Motor neuron (in vitro differentiated cells): ENCODE results near the gene SLC35B1. TPM values are rescaled to one million over a fixed set of nuclear protein-coding genes. Genes with fewer than 3 reads are reported as not detected.

ENCODE experiments used
- ATAC-seq, 8 experiments: fragments of 200-7000 bp; cut with Tn5 transposase; replicated peaks in 6 of 8; 2 replicates each; pipeline ENCODE4 v1.8.0; 2021; ENCODE audit warnings: mild to moderate bottlenecking in 8 of 8, moderate library complexity in 8 of 8
- H3K27ac ChIP-seq, 2 donors: fragments of 250-450 bp; sonication (Bioruptor Pico); 2 replicates each; pipeline ENCODE4 v1.9.0; 2021; ENCODE audit warnings: antibody characterized with exemption in 2 of 2, mild to moderate bottlenecking in 2 of 2, moderate library complexity in 1 of 2
- H3K4me1 ChIP-seq, 2 donors: fragments of 250-450 bp; sonication (Bioruptor Pico); replicated peaks in 1 of 2; 2 replicates each; pipeline ENCODE4 v1.6.1; 2021; ENCODE audit warnings: antibody characterized with exemption in 2 of 2, mild to moderate bottlenecking in 2 of 2, moderate library complexity in 1 of 2
- H3K4me3 ChIP-seq, 5 donors: fragments of 250-450 bp; sonication (Bioruptor Pico); 2 replicates each; pipeline ENCODE4 v1.9.0; 2021; ENCODE audit warnings: antibody characterized with exemption in 5 of 5, mild to moderate bottlenecking in 5 of 5, moderate library complexity in 4 of 5
- WGBS, 10 experiments: fragments of 450-650 bp; shearing (Covaris generic); methylation state at CpG; one replicate each; pipeline ENCODE4 v1.0.0; 2022; 5-methylcytosine and 5-hydroxymethylcytosine counted together
- in situ Hi-C, 9 experiments: fragments of 400-800 bp; cut with MboI; loops; one replicate each; pipeline ENCODE4 v1.15.0; 2021; ENCODE audit warnings: low sequenced_read_pairs in 9 of 9, low pct_unique_long_range_greater_than_20kb in 2 of 9; ENCODE audit not compliant: unreplicated experiment in 9 of 9
- total RNA-seq, 8 experiments: library from RNA; unstranded; fragments of 300-600 nt; gene quantifications; 2 replicates each; pipeline versions ENCODE4 v1.2.3 to v1.2.4, GENCODE V29; 2022

SLC35B1 gene
- total RNA-seq, 8 experiments from 2014 or later: 35.7 to 66.0 (median 56.1) TPM

GRCh38 chr17:49745175-49746139 is 37.7 kb upstream of the SLC35B1 start:
- Histone ChIP-seq H3K4me1 (no peaks in the 10 kb centered on the region), H3K4me3 (no peak overlapping the region), H3K27ac (no peak overlapping the region)
- ATAC-seq: no peak
- in situ Hi-C loops: no loop called here
- WGBS, 10 experiments: 33 to 100% (median 40%) methylated on average over 1 of the region's 1 CpG; no CpG with 5 or more reads in 7 of the 10 experiments

GRCh38 chr17:49742166-49742638 is 34.4 kb upstream of the SLC35B1 start:
- in situ Hi-C loops: no loop called here
- H3K4me1 ChIP-seq: no peaks in the 10 kb centered on the region
- no peak overlapping the region for H3K4me3 ChIP-seq
- no peak overlapping the region for H3K27ac ChIP-seq
- WGBS, 10 experiments: 29 to 100% (median 66%) methylated on average over 1 of the region's 1 CpG; no CpG with 5 or more reads in 2 of the 10 experiments
- no peak for ATAC-seq

- Histone ChIP-seq H3K27ac (no peak overlapping the region), H3K4me3 (no peak overlapping the region), H3K4me1 (no peaks in the 10 kb centered on the region)
- in situ Hi-C loops: no loop called here
- 0 to 100% (median 80%) methylated on average over 1 to 3 of the region's 3 CpGs; no CpG with 5 or more reads in 3 of the 10 experiments for WGBS, 10 experiments
- ATAC-seq: peak in 1 of 8 experiments; percentile 24
Measured at GRCh38 chr17:49741692-49742076, 33.9 kb upstream of the SLC35B1 start.

- ATAC-seq: peak in 3 of 8 experiments; percentile 81 to 94 (median 93)
- in situ Hi-C loops: no loop called here
- H3K4me1 ChIP-seq: no peaks in the 10 kb centered on the region
- H3K27ac ChIP-seq: no peak overlapping the region
- WGBS, 10 experiments: 13 to 100% (median 75%) methylated on average over 1 to 5 of the region's 5 CpGs; no CpG with 5 or more reads in 1 of the 10 experiments
- no peak overlapping the region for H3K4me3 ChIP-seq
Measured at GRCh38 chr17:49741009-49741691, 33.4 kb upstream of the SLC35B1 start.

- in situ Hi-C loops: no loop called here
- Histone ChIP-seq H3K4me1 (no peaks in the 10 kb centered on the region), H3K4me3 (no peak overlapping the region), H3K27ac (peak overlapping the region in 1 of 2 donors; percentile 33)
- 50 to 100% (median 90%) methylated on average over 1 to 5 of the region's 7 CpGs; no CpG with 5 or more reads in 4 of the 10 experiments for WGBS, 10 experiments
- ATAC-seq: peak in 1 of 8 experiments; percentile 36
Measured at GRCh38 chr17:49739641-49740271, 32.0 kb upstream of the SLC35B1 start.

GRCh38 chr17:49738456-49739163 is 30.8 kb upstream of the SLC35B1 start:
- in situ Hi-C loops: no loop called here
- Histone ChIP-seq H3K27ac (no peak overlapping the region), H3K4me3 (no peak overlapping the region), H3K4me1 (no peaks in the 10 kb centered on the region)
- no peak for ATAC-seq
- 67 to 96% (median 87%) methylated on average over 1 to 3 of the region's 5 CpGs; no CpG with 5 or more reads in 3 of the 10 experiments for WGBS, 10 experiments

- Histone ChIP-seq H3K4me3 (no peak overlapping the region), H3K4me1 (no peaks in the 10 kb centered on the region), H3K27ac (no peak overlapping the region)
- 93 to 100% (median 95%) methylated on average over 1 to 12 of the region's 13 CpGs; no CpG with 5 or more reads in 1 of the 10 experiments for WGBS, 10 experiments
- in situ Hi-C loops: no loop called here
- ATAC-seq: no peak
Measured at GRCh38 chr17:49734515-49735490, 27.0 kb upstream of the SLC35B1 start.

- in situ Hi-C loops: no loop called here
- WGBS, 10 experiments: 15 to 100% (median 88%) methylated on average over 2 to 4 of the region's 4 CpGs
- H3K4me1 ChIP-seq: no peaks in the 10 kb centered on the region
- H3K27ac ChIP-seq: no peak overlapping the region
- no peak for ATAC-seq
- no peak overlapping the region for H3K4me3 ChIP-seq
Measured at GRCh38 chr17:49731435-49731831, 23.7 kb upstream of the SLC35B1 start.

GRCh38 chr17:49730785-49731434 is 23.1 kb upstream of the SLC35B1 start:
- Histone ChIP-seq H3K4me3 (no peak overlapping the region), H3K4me1 (no peaks in the 10 kb centered on the region), H3K27ac (no peak overlapping the region)
- in situ Hi-C loops: no loop called here
- 16 to 100% (median 93%) methylated on average over 1 to 5 of the region's 5 CpGs; no CpG with 5 or more reads in 1 of the 10 experiments for WGBS, 10 experiments
- no peak for ATAC-seq

- Histone ChIP-seq H3K4me3 (no peak overlapping the region), H3K4me1 (no peaks in the 10 kb centered on the region), H3K27ac (no peak overlapping the region)
- in situ Hi-C loops: no loop called here
- 0 to 100% (median 80%) methylated on average over 1 to 3 of the region's 4 CpGs; no CpG with 5 or more reads in 3 of the 10 experiments for WGBS, 10 experiments
- peak in 4 of 8 experiments; percentile 56 to 94 (median 79) for ATAC-seq
Measured at GRCh38 chr17:49730078-49730784, 22.5 kb upstream of the SLC35B1 start.

GRCh38 chr17:49729069-49729468 is 21.3 kb upstream of the SLC35B1 start:
- WGBS, 10 experiments: 67 to 100% (median 92%) methylated on average over 1 to 3 of the region's 3 CpGs; no CpG with 5 or more reads in 3 of the 10 experiments
- Histone ChIP-seq H3K4me3 (no peak overlapping the region), H3K4me1 (no peaks in the 10 kb centered on the region), H3K27ac (no peak overlapping the region)
- no peak for ATAC-seq
- in situ Hi-C loops: no loop called here
